ENCODE measurements around the gene CDK11B.

The CDK11B gene

GRCh38 chr1:1615256-1616044, 43.4 kb downstream of the CDK11B start, which contains the start of gene MIB2:
TSS of gene MIB2 (plus strand) at chr1:1615500. CDS start at chr1:1623453, 7,953 bp downstream.
- DNase-seq (ENCODE audit: low spot score), result peak; percentile 96

- no peak for DNase-seq (ENCODE audit: low spot score)
Measured at GRCh38 chr1:1614954-1615255, 43.9 kb downstream of the CDK11B start.

- peak; percentile 35 for DNase-seq (ENCODE audit: low spot score)
Measured at GRCh38 chr1:1614204-1614953, 44.4 kb downstream of the CDK11B start.

GRCh38 chr1:1613509-1614082, 45.2 kb downstream of the CDK11B start:
- no peak for DNase-seq (ENCODE audit: low spot score)

- DNase-seq (ENCODE audit: low spot score), result no peak
Measured at GRCh38 chr1:1612104-1612400, 46.8 kb downstream of the CDK11B start.

- DNase-seq (ENCODE audit: low spot score), result no peak
Measured at GRCh38 chr1:1610796-1611195, 48.0 kb downstream of the CDK11B start.

- no peak for DNase-seq (ENCODE audit: low spot score)
Measured at GRCh38 chr1:1609822-1610485, 48.9 kb downstream of the CDK11B start.

- DNase-seq (ENCODE audit: low spot score), result no peak
Measured at GRCh38 chr1:1606232-1606631, 52.6 kb downstream of the CDK11B start.

- DNase-seq (ENCODE audit: low spot score), result no peak
Measured at GRCh38 chr1:1605724-1606123, 53.1 kb downstream of the CDK11B start.

GRCh38 chr1:1605034-1605591, 53.7 kb downstream of the CDK11B start:
- no peak for DNase-seq (ENCODE audit: low spot score)

GRCh38 chr1:1604374-1605033, 54.3 kb downstream of the CDK11B start:
- no peak for DNase-seq (ENCODE audit: low spot score)

- DNase-seq (ENCODE audit: low spot score), result no peak
Measured at GRCh38 chr1:1603671-1604373, 55.0 kb downstream of the CDK11B start.

GRCh38 chr1:1602968-1603506, 55.8 kb downstream of the CDK11B start:
- DNase-seq (ENCODE audit: low spot score), result no peak

GRCh38 chr1:1602304-1602967, 56.4 kb downstream of the CDK11B start:
- no peak for DNase-seq (ENCODE audit: low spot score)

- no peak for DNase-seq (ENCODE audit: low spot score)
Measured at GRCh38 chr1:1601564-1602303, 57.1 kb downstream of the CDK11B start.

- no peak for DNase-seq (ENCODE audit: low spot score)
Measured at GRCh38 chr1:1600861-1601563, 57.8 kb downstream of the CDK11B start.

GRCh38 chr1:1599935-1600860, 58.6 kb downstream of the CDK11B start, which contains the start of gene FNDC10:
TSS of gene FNDC10 (minus strand) at chr1:1600135. CDS start at chr1:1600015, 120 bp downstream.
- DNase-seq (ENCODE audit: low spot score), result no peak

Measured in pons (tissue), 1 donor.